PC-3 (cell line): ENCODE data around the gene MYLK2. TPM values are rescaled to one million over a fixed set of nuclear protein-coding genes. Genes with fewer than 3 reads are reported as not detected.
A peak's percentile ranks its signal among the peaks of the same experiment; 100 is the strongest.

Experiments used
- ATAC-seq: fragments of 200-7000 bp; cut with Tn5 transposase; 2 replicates; pipeline ENCODE4 v1.9.1; 2020; ENCODE audit warnings: mild to moderate bottlenecking, moderate library complexity
- BruUV-seq: library from RNA; stranded (reverse); fragments of 400-500 nt; replicated peaks from 2 replicates; lab custom pipeline; 2021; lab: Mats Ljungman, UMichigan
- CTCF ChIA-PET: fragments of 300-600 bp; sonication (Branson Sonifier 250); formaldehyde crosslinking; loops from one replicate; lab custom pipeline; 2022; ENCODE audit warnings: antibody characterized with exemption; lab: Charles Lee
- POLR2A ChIA-PET: fragments of 300-600 bp; sonication (Branson Sonifier 250); formaldehyde crosslinking; loops from one replicate; lab custom pipeline; 2022; ENCODE audit warnings: antibody characterized with exemption; ENCODE audit not compliant: unreplicated experiment; lab: Charles Lee
- DNase-seq: peaks from one replicate; pipeline ENCODE4 v3.0.0-alpha.2; 2015
- H2AFZ ChIP-seq: fragments of 300-600 bp; sonication (generic); 2 replicates; pipeline ENCODE4 v1.6.0; 2016; ENCODE audit warnings: antibody characterized with exemption, low read length
- H3F3A ChIP-seq: fragments of 300-600 bp; sonication (generic); one replicate; pipeline ENCODE4 v1.6.0; 2017; ENCODE audit warnings: antibody characterized with exemption, low read length, control low read depth, mild to moderate bottlenecking; ENCODE audit not compliant: unreplicated experiment
- H3K27ac ChIP-seq: fragments of 300-600 bp; sonication (generic); 2 replicates; pipeline ENCODE4 v1.5.1; 2016; ENCODE audit warnings: mild to moderate bottlenecking, low read length
- H3K27me3 ChIP-seq: fragments of 300-600 bp; sonication (generic); 2 replicates; pipeline ENCODE4 v1.6.1; 2016; ENCODE audit warnings: low read length, mixed read lengths
- H3K36me3 ChIP-seq: fragments of 300-600 bp; sonication (generic); 2 replicates; pipeline ENCODE4 v1.6.1; 2016; ENCODE audit warnings: low read depth, mixed run types, low read length, mixed read lengths
- H3K4me1 ChIP-seq: fragments of 300-600 bp; sonication (generic); 2 replicates; pipeline ENCODE4 v1.5.1; 2016; ENCODE audit warnings: low read length; ENCODE audit not compliant: insufficient read depth
- H3K4me2 ChIP-seq: fragments of 300-600 bp; sonication (generic); 2 replicates; pipeline ENCODE4 v1.6.0; 2016; ENCODE audit warnings: low read length
- H3K4me3 ChIP-seq: fragments of 300-600 bp; sonication (generic); 2 replicates; pipeline ENCODE4 v1.5.1; 2016; ENCODE audit warnings: mild to moderate bottlenecking, low read length, mixed read lengths
- H3K79me2 ChIP-seq: fragments of 300-600 bp; sonication (generic); 2 replicates; pipeline ENCODE4 v1.6.1; 2017; ENCODE audit warnings: low read length, mixed read lengths
- H3K9ac ChIP-seq: fragments of 300-600 bp; sonication (generic); 2 replicates; pipeline ENCODE4 v1.6.0; 2016; ENCODE audit warnings: mild to moderate bottlenecking, low read length
- H3K9me2 ChIP-seq: fragments of 300-600 bp; sonication (generic); replicated peaks from 2 replicates; pipeline ENCODE4 v1.6.1; 2016; ENCODE audit warnings: mixed run types, low read length, mixed read lengths
- H3K9me3 ChIP-seq: fragments of 300-600 bp; sonication (generic); 2 replicates; pipeline ENCODE4 v1.6.1; 2016; ENCODE audit warnings: low read length, mixed read lengths
- H4K20me1 ChIP-seq: fragments of 300-600 bp; sonication (generic); 2 replicates; pipeline ENCODE4 v1.6.1; 2016; ENCODE audit warnings: low read length, mixed read lengths
- EZH2 ChIP-seq: fragments of 300-600 bp; sonication (generic); IDR thresholded peaks from one replicate; pipeline ENCODE4 v1.6.1; 2017; ENCODE audit warnings: antibody characterized with exemption, mild to moderate bottlenecking, low read length; ENCODE audit not compliant: unreplicated experiment
- EZH2phosphoT487 ChIP-seq: fragments of 300-600 bp; sonication (generic); IDR thresholded peaks from 2 replicates; pipeline ENCODE4 v1.6.1; 2018; ENCODE audit warnings: mild to moderate bottlenecking, antibody characterized with exemption, low read length, borderline replicate concordance
- intact Hi-C: fragments of 100-400 bp; cut with micrococcal nuclease; formaldehyde crosslinking; loops from 2 replicates; pipeline ENCODE4 v1.9.0; 2023
- total RNA-seq: library from RNA; depleted of rRNA; stranded (reverse); fragments of >200 nt; gene quantifications from 2 replicates; pipeline ENCODE4 v1.2.3, GENCODE V29; 2014
- TF ChIP-seq, protein P1 (sequence below): fragments of 300-600 bp; sonication (generic); conservative IDR thresholded peaks from 2 replicates; pipeline ENCODE4 v1.5.1; 2017; ENCODE audit warnings: antibody characterized with exemption, low read depth, mild to moderate bottlenecking, low read length

The MYLK2 gene
- total RNA-seq, 1 experiment from 2014 or later, result 1.7 TPM

- Histone ChIP-seq H3K9me2 (no peaks in the 10 kb centered on the region), H4K20me1 (no peaks in the 10 kb centered on the region), H3F3A (no peaks in the 10 kb centered on the region), H3K4me1 (peaks cover 26% of the 10 kb centered on the region), H3K79me2 (no peaks in the 10 kb centered on the region), H3K4me3 (no peak overlapping the region), H3K4me2 (peak overlapping the region; percentile 61), H3K9ac (no peak overlapping the region), H3K36me3 (no peaks in the 10 kb centered on the region), H2AFZ (no peak overlapping the region), H3K27ac (no peak overlapping the region), H3K27me3 (no peaks in the 10 kb centered on the region), H3K9me3 (no peaks in the 10 kb centered on the region)
- ChIA-PET CTCF (interaction anchor here (0.5 to 0.7 kb wide), 2 partner anchors 12 to 199 kb away, joined by 4 read pairs; no protein-coding TSS in a partner anchor), POLR2A (no interaction called here)
- intact Hi-C loops, result no loop called here
- TF ChIP-seq, protein P1, sequence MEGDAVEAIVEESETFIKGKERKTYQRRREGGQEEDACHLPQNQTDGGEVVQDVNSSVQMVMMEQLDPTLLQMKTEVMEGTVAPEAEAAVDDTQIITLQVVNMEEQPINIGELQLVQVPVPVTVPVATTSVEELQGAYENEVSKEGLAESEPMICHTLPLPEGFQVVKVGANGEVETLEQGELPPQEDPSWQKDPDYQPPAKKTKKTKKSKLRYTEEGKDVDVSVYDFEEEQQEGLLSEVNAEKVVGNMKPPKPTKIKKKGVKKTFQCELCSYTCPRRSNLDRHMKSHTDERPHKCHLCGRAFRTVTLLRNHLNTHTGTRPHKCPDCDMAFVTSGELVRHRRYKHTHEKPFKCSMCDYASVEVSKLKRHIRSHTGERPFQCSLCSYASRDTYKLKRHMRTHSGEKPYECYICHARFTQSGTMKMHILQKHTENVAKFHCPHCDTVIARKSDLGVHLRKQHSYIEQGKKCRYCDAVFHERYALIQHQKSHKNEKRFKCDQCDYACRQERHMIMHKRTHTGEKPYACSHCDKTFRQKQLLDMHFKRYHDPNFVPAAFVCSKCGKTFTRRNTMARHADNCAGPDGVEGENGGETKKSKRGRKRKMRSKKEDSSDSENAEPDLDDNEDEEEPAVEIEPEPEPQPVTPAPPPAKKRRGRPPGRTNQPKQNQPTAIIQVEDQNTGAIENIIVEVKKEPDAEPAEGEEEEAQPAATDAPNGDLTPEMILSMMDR, result no peak
- TF ChIP-seq EZH2 (no peak), EZH2phosphoT487 (no peak)
- DNase-seq (no peak), ATAC-seq (no peak)
- no TSS peak for BruUV-seq
Measured at GRCh38 chr20:31840906-31841816, 22.0 kb downstream of the MYLK2 start.

- TF ChIP-seq EZH2 (no peak), EZH2phosphoT487 (no peak)
- TF ChIP-seq, protein P1, result no peak
- H3K9ac ChIP-seq, result no peak overlapping the region
Measured at GRCh38 chr20:31841928-31842327, 22.8 kb downstream of the MYLK2 start.

More at GRCh38 chr20:31841928-31842327, 22.8 kb downstream of the MYLK2 start:
- no peaks in the 10 kb centered on the region for H3K79me2 ChIP-seq
- peak overlapping the region; percentile 61 for H3K4me2 ChIP-seq
- 0 out of 2 replicates have a peak overlapping the region, but pooled peaks have one; percentile 13 for H2AFZ ChIP-seq
- DNase-seq (peak; percentile 79), ATAC-seq (peak; percentile 78)
- H3K27ac ChIP-seq, result peak overlapping the region; percentile 17; the same call in 1 of the 2 replicates
- no peaks in the 10 kb centered on the region for H3F3A ChIP-seq
- no peaks in the 10 kb centered on the region for H3K36me3 ChIP-seq
- no peaks in the 10 kb centered on the region for H4K20me1 ChIP-seq
- BruUV-seq, result no TSS peak
- H3K9me2 ChIP-seq, result no peaks in the 10 kb centered on the region
- POLR2A ChIA-PET, result no interaction called here
- intact Hi-C loops, result no loop called here
- H3K9me3 ChIP-seq, result no peaks in the 10 kb centered on the region
- no peak overlapping the region for H3K4me3 ChIP-seq
- H3K4me1 ChIP-seq, result peaks cover 19% of the 10 kb centered on the region
- H3K27me3 ChIP-seq, result no peaks in the 10 kb centered on the region
- CTCF ChIA-PET, result interaction anchor here (0.7 kb wide), 1 partner anchor 11 kb away, joined by 4 read pairs; no protein-coding TSS in a partner anchor
